T1000 (cell line): ENCODE data around the gene CUL5.
A peak's percentile ranks its signal among the peaks of the same experiment; 100 is the strongest.
"Not testable (repeated sequence)": the region's sequence is repeated elsewhere in the genome, so short reads cannot be mapped to it uniquely, and the experiment has no call there.

Source experiments
- DNase-seq: peaks from one replicate; lab custom pipeline; 2025; ENCODE audit warnings: mixed read lengths; lab: John Stamatoyannopoulos, UW

Gene CUL5

GRCh38 chr11:108115500-108116140, 106.9 kb downstream of the CUL5 start:
- peak; percentile 7 for DNase-seq

GRCh38 chr11:108117746-108118371, 109.2 kb downstream of the CUL5 start:
- DNase-seq, result no peak

DNA sequence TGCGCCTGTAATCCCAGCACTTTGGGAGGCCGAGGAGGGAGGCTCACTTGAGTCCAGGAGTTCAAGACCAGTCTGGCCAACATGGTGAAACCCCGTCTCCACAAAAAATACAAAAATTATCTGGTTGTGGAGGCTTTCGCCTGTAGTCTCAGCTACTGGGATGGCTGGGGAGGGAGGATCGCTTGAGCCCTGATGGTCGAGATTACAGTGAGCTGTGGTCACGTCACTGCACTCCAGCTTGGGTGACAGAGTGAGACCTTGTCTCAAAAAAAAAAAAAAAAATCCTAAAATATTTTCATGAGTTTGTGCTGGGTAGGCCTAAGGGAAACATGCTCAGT, 112.2 kb downstream of the CUL5 start:
- DNase-seq, result not testable (repeated sequence)

GRCh38 chr11:108121274-108122155, 112.8 kb downstream of the CUL5 start, which contains the start of gene ACAT1:
Gene ACAT1 (plus strand): TSS chr11:108121567. CDS start chr11:108121607, 40 bp downstream.
- peak; percentile 71 for DNase-seq

- no peak for DNase-seq
Observed at GRCh38 chr11:108122166-108122628, 113.5 kb downstream of the CUL5 start.

GRCh38 chr11:108125096-108125495, 116.4 kb downstream of the CUL5 start:
- DNase-seq, result no peak

DNA sequence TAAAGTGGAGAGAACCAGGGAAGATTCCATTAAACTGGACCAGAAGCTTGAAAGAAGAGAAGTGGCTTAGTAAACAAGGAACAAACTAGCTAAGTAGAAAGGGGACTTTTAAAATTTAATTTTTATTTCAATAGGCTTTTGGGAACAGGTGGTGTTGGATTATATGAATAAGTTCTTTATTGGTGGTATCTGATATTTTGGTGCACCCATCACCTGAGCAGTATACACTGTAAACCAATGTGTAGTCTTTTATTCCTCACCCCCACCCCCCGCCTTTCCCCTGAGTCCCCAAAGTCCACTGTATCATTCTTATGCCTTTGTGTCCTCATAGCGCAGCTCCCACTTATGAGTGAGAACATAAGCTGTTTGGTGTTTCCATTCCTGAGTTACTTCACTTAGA, 120.1 kb downstream of the CUL5 start:
- no peak for DNase-seq

- DNase-seq, result no peak
Observed at GRCh38 chr11:108131993-108132392, 123.3 kb downstream of the CUL5 start.

DNA sequence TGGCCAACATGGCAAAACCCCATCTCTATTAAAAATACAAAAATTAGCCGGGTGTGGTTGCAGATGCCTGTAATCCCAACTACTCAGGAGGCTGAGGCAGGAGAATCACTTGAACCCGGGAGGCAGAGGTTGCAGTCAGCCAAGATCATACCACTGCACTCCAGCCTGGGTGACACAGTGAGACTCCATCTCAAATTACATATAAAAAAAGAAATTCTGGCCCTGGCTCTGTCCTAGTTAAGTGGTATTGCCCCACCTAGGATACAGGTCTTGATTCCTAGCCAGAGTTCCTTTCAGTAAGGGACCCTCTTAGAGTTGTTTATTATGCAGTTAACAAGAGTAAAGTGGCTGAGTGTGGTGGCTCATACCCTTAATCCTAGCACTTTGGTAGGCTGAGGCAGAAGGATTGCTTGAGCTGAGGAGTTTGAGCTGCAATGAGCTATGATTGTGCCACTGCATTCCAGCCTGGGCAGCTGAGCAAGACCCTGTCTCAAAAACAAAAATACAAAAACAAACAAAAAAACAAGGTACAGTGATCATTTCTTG, 124.4 kb downstream of the CUL5 start:
- DNase-seq, result not testable (repeated sequence)

GRCh38 chr11:108135845-108136544, 127.3 kb downstream of the CUL5 start:
- no peak for DNase-seq

- no peak for DNase-seq
Observed at GRCh38 chr11:108137212-108137611, 128.5 kb downstream of the CUL5 start.

DNA sequence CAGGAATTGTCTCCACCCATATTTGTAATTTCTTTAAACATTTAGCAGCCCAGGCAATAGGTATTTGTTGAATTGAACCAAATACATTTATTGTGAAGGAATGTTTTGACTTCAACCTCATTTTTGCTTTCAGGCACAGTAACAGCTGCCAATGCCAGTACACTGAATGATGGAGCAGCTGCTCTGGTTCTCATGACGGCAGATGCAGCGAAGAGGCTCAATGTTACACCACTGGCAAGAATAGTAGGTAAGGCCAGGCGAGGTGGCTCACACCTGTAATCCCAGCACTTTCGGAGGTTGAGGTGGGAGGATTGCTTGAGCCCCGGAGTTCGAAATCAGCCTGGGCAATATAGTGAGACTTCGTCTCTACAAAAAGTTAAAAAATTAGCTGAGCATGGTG, 133.6 kb downstream of the CUL5 start:
- no peak for DNase-seq

GRCh38 chr11:108144615-108145014, 135.9 kb downstream of the CUL5 start:
- DNase-seq, result no peak

DNA sequence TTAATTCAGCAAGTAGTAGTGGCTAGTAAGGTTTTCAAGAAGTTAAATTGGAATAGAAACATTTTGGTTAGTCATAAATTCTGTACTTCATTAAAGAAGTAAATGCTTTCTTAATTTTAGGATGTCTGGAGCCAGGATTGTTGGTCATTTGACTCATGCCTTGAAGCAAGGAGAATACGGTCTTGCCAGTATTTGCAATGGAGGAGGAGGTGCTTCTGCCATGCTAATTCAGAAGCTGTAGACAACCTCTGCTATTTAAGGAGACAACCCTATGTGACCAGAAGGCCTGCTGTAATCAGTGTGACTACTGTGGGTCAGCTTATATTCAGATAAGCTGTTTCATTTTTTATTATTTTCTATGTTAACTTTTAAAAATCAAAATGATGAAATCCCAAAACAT, 138.5 kb downstream of the CUL5 start:
- DNase-seq, result no peak

DNA sequence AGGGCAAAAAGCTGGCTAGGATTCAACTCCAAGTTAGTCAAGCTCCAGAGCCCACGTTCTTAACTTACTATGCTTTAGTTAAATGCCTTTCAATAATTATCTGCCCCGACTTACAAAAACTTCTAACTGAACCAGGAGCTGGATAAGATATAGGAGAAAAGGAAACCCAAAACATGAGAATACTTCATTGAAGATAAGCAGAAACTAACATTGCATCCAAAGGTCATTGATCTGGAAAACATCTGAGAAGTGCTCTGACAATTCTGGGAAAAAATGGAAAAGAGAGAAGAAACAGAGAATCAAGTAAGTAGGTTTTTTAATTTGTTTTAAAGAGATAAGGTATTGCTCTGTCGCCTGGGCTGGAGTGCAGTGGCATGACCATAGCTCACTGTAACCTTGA, 139.9 kb downstream of the CUL5 start:
- DNase-seq, result no peak

DNA sequence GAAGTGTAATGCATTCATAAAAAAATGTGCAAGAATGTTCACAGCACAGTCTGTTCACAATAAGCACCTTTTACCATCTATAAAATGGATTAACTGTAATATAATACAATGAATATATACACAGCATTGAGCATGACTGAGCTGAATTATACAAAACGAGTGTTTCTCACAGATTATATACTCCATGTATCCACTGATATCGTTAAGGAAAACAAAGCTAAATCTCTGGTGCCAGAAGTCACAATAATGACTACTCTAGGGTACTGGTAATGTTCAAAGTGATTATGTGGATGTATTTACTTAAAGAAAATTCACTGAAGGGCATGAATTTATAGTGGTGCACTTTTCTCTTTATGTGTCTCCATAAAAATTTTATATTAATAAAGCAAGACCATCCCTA, 145.9 kb downstream of the CUL5 start:
- DNase-seq, result no peak
